ENCODE measurements around the gene TCF7L1.

GRCh38 chr2:85329181-85329651 is 196.0 kb downstream of the TCF7L1 start:
- TF ChIP-seq CTCF (optimal IDR thresholded peaks at IDR 0.05 in 1 of 3, IDR thresholded peaks at IDR 0.05 in 1 of 3, conservative IDR thresholded peaks at IDR 0.05 in 1 of 3; ENCODE audit: extremely low read depth in 1 of 3, insufficient read depth in 2 of 3, low read length in 3 of 3) (no peak), EZH2 (IDR thresholded peaks at IDR 0.05; ENCODE audit: low read length) (no peak)

Measured in keratinocyte (primary cell).